Loucy (cell line): ENCODE measurements around the gene GNPTAB.

Experiments
- EZH2phosphoT487 ChIP-seq: fragments of 200-600 bp; IDR thresholded peaks from 2 replicates; pipeline ENCODE4 v1.6.1; 2018; ENCODE audit warnings: antibody characterized with exemption, mild to moderate bottlenecking, moderate library complexity, borderline replicate concordance
- TF ChIP-seq, protein P1 (sequence below): fragments of 200-600 bp; sonication (generic); conservative IDR thresholded peaks from 2 replicates; pipeline ENCODE4 v1.5.1; 2014; ENCODE audit warnings: mild to moderate bottlenecking, antibody characterized with exemption, low read length

- TF ChIP-seq, protein P1, sequence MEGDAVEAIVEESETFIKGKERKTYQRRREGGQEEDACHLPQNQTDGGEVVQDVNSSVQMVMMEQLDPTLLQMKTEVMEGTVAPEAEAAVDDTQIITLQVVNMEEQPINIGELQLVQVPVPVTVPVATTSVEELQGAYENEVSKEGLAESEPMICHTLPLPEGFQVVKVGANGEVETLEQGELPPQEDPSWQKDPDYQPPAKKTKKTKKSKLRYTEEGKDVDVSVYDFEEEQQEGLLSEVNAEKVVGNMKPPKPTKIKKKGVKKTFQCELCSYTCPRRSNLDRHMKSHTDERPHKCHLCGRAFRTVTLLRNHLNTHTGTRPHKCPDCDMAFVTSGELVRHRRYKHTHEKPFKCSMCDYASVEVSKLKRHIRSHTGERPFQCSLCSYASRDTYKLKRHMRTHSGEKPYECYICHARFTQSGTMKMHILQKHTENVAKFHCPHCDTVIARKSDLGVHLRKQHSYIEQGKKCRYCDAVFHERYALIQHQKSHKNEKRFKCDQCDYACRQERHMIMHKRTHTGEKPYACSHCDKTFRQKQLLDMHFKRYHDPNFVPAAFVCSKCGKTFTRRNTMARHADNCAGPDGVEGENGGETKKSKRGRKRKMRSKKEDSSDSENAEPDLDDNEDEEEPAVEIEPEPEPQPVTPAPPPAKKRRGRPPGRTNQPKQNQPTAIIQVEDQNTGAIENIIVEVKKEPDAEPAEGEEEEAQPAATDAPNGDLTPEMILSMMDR: no peak
- no peak for TF ChIP-seq EZH2phosphoT487
Measured at GRCh38 chr12:101719566-101719965, 111.2 kb downstream of the GNPTAB start.
